ENCODE measurements around the gene SH3RF1. TPM values are rescaled to one million over a fixed set of nuclear protein-coding genes. Genes with fewer than 3 reads are reported as not detected.

Gene SH3RF1
- total and polyA plus RNA-seq, 2 of the 8 experiments (the other 6 are each of a cell fraction or from before 2014, with no cell fraction given), result 6.9 to 15.1 TPM

- Histone ChIP-seq H3K27ac (ENCODE audit: low read depth, low read length) (no peak overlapping the region), H2BK20ac (ENCODE audit: low read length) (no peak overlapping the region), H3K23me2 (ENCODE audit: low read depth, low read length) (no peaks in the 10 kb centered on the region), H2BK120ac (replicated peaks; ENCODE audit: low read depth, low read length) (no peak overlapping the region), H2BK12ac (ENCODE audit: low read depth, low read length) (no peak overlapping the region), H3K56ac (replicated peaks; ENCODE audit: insufficient read length, low read depth, low read length) (no peak overlapping the region), H2AFZ (ENCODE audit: low read length) (no peak overlapping the region), H2AK5ac (ENCODE audit: low read depth, low read length) (no peak overlapping the region), H3K79me1 (ENCODE audit: low read depth, low read length) (no peaks in the 10 kb centered on the region), H2BK15ac (ENCODE audit: low read length) (no peak overlapping the region), H3K4me3 (ENCODE audit: extremely low read depth in 1 of 4, insufficient read depth in 2 of 4, low read depth in 3 of 4, low read length in 4 of 4) (no peak overlapping the region), H3K36me3 (ENCODE audit: control insufficient read depth in 2 of 4, insufficient read depth in 4 of 4, low read length in 3 of 4) (peaks cover 0 to 26% (median 3%) of the 10 kb centered on the region in 4 experiments; a peak in 5 of 8 replicates), H4K20me1 (replicated peaks in 1 of 2; ENCODE audit: control insufficient read depth in 1 of 2, insufficient read depth in 2 of 2, low read length in 2 of 2) (no peaks in the 10 kb centered on the region), H3K4me2 (ENCODE audit: insufficient read depth in 1 of 2, low read depth in 2 of 2, low read length in 2 of 2) (no peak overlapping the region), H3K18ac (ENCODE audit: extremely low read depth, low read length) (no peak overlapping the region), H3K79me2 (ENCODE audit: control insufficient read depth in 1 of 2, insufficient read depth in 2 of 2, low read length in 2 of 2) (no peaks in the 10 kb centered on the region), H3K27me3 (replicated peaks in 1 of 4; ENCODE audit: control insufficient read depth in 3 of 4, extremely low read depth in 1 of 4, insufficient read depth in 3 of 4, low read length in 3 of 4) (no peaks in the 10 kb centered on the region), H2BK5ac (ENCODE audit: low read depth, low read length) (no peak overlapping the region), H3K23ac (ENCODE audit: insufficient read length) (no peak overlapping the region), H3K9me3 (ENCODE audit: insufficient read depth in 2 of 2, low read depth in 1 of 2, low read length in 1 of 2) (no peaks in the 10 kb centered on the region), H3K4me1 (replicated peaks in 1 of 4; ENCODE audit: control insufficient read depth in 3 of 4, insufficient read depth in 4 of 4, low read length in 3 of 4) (peaks cover 0 to 6% (median 3%) of the 10 kb centered on the region in 4 experiments; a peak in 4 of 7 replicates), H4K91ac (replicated peaks; ENCODE audit: insufficient read length, low read length) (no peak overlapping the region), H4K8ac (ENCODE audit: extremely low read depth, insufficient read depth, low read length) (no peak overlapping the region), H3K4ac (replicated peaks; ENCODE audit: insufficient read length, low read depth, low read length) (no peak overlapping the region), H3K9ac (replicated peaks in 1 of 4; ENCODE audit: extremely low read depth in 1 of 4, low read depth in 3 of 4, low read length in 3 of 4) (no peak overlapping the region), H3K14ac (ENCODE audit: insufficient read length) (no peak overlapping the region), H4K5ac (ENCODE audit: insufficient read length, low read depth, low read length) (no peak overlapping the region)
- FAIRE-seq, result no peak
- 84% methylated on average over 6 of the region's 6 CpGs; no CpG with 5 or more reads in 1 of the 2 experiments for WGBS, 2 experiments (ENCODE audit: extremely low coverage in 1 of 2, insufficient coverage in 1 of 2, insufficient read length in 1 of 2, insufficient replicate concordance in 2 of 2, low coverage in 1 of 2, low lambda C conversion rate in 2 of 2, missing lambda C conversion rate in 1 of 2)
- DNase-seq (ENCODE audit: low read depth in 1 of 2, low spot score in 2 of 2), result no peak
- ChIA-PET POLR2A (ENCODE audit: partially characterized antibody) (no interaction called here), CTCF (ENCODE audit: partially characterized antibody) (interaction anchor here (0.7 to 2.1 kb wide), 8 partner anchors 8 to 370 kb away, joined by 3 to 7 read pairs (median 4); no protein-coding TSS in a partner anchor)
- TF ChIP-seq JUN (IDR thresholded peaks at IDR 0.05; ENCODE audit: low read depth, low read length) (no peak), TAF1 (IDR thresholded peaks at IDR 0.05; ENCODE audit: low read depth, low read length) (no peak), MAFK (IDR thresholded peaks at IDR 0.05; ENCODE audit: low read depth, low read length) (no peak), PHF8 (conservative IDR thresholded peaks at IDR 0.05; ENCODE audit: low read depth, low read length) (no peak), SP1 (IDR thresholded peaks at IDR 0.05; ENCODE audit: low read depth, low read length) (no peak), TBP (IDR thresholded peaks at IDR 0.05; ENCODE audit: low read depth, low read length) (no peak), E2F6 (IDR thresholded peaks at IDR 0.05) (no peak), ASH2L (IDR thresholded peaks at IDR 0.05; ENCODE audit: low read length) (no peak), POU5F1 (IDR thresholded peaks at IDR 0.05; ENCODE audit: low read depth, low read length) (no peak), CHD1 (IDR thresholded peaks at IDR 0.05; ENCODE audit: low read depth, low read length) (no peak), SUZ12 (IDR thresholded peaks at IDR 0.05; ENCODE audit: low read length) (no peak), TEAD4 (IDR thresholded peaks at IDR 0.05; ENCODE audit: low read depth, low read length) (no peak), SP4 (IDR thresholded peaks at IDR 0.05; ENCODE audit: low read length) (no peak)
- TF ChIP-seq, protein P1, sequence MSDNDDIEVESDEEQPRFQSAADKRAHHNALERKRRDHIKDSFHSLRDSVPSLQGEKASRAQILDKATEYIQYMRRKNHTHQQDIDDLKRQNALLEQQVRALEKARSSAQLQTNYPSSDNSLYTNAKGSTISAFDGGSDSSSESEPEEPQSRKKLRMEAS (IDR thresholded peaks at IDR 0.05), result no peak
Observed at GRCh38 chr4:169115144-169115896, 155.4 kb downstream of the SH3RF1 start.
